Lower lobe of right lung (tissue), 2 donors: ENCODE results near the gene PRUNE2. TPM values are rescaled to one million over a fixed set of nuclear protein-coding genes. Genes with fewer than 3 reads are reported as not detected.

Experiments used
- ATAC-seq, 2 donors: fragments of 200-7000 bp; cut with Tn5 transposase; one replicate each; pipeline ENCODE4 v1.9.1; 2020 to 2022; ENCODE audit warnings: mild to moderate bottlenecking in 2 of 2, moderate library complexity in 2 of 2
- DNase-seq: peaks from one replicate; pipeline ENCODE4 v3.0.0-alpha.2; 2020
- H3K27ac ChIP-seq: fragments of 200-600 bp; one replicate; pipeline ENCODE4 v1.8.0; 2022
- H3K27me3 ChIP-seq: fragments of 200-600 bp; one replicate; pipeline ENCODE4 v1.8.0; 2022; ENCODE audit warnings: low read depth
- H3K36me3 ChIP-seq: fragments of 200-600 bp; one replicate; pipeline ENCODE4 v1.8.0; 2022; ENCODE audit warnings: mild to moderate bottlenecking
- H3K4me1 ChIP-seq: fragments of 200-600 bp; one replicate; pipeline ENCODE4 v1.8.0; 2022
- H3K4me3 ChIP-seq: fragments of 200-600 bp; one replicate; pipeline ENCODE4 v1.8.0; 2022; ENCODE audit warnings: mild to moderate bottlenecking
- H3K9me3 ChIP-seq: fragments of 200-600 bp; one replicate; pipeline ENCODE4 v1.8.0; 2022
- CTCF ChIP-seq: fragments of 200-600 bp; IDR thresholded peaks from one replicate; pipeline ENCODE4 v1.8.0; 2022; ENCODE audit warnings: antibody characterized with exemption, mild to moderate bottlenecking
- intact Hi-C: fragments of 100-400 bp; cut with DNase I; formaldehyde crosslinking; loops from one replicate; pipeline ENCODE4 v1.11.0; 2022
- total RNA-seq: library from RNA; stranded (reverse); fragmentation: NEBNext Ultra II Directional; extraction: Animal tissue kit (Norgen Biotek cat#: 25700); gene quantifications from one replicate; pipeline ENCODE4 v1.2.1, GENCODE V29; 2021
- donor health status: DM: no; HTN: yes; CAD: no; lungs with severe emphysema.

Gene PRUNE2
- total RNA-seq, 1 donor from 2014 or later, result 13.6 TPM

- H3K27me3 ChIP-seq, result no peaks in the 10 kb centered on the region
- no peak overlapping the region for H3K4me3 ChIP-seq
- DNase-seq, result no peak
- H3K36me3 ChIP-seq, result no peaks in the 10 kb centered on the region
- no peak overlapping the region for H3K27ac ChIP-seq
- H3K9me3 ChIP-seq, result no peaks in the 10 kb centered on the region
- intact Hi-C loops, result no loop called here
- no peak for TF ChIP-seq CTCF
- H3K4me1 ChIP-seq, result no peaks in the 10 kb centered on the region
- no peak for ATAC-seq
These were observed 278.9 kb downstream of the PRUNE2 start for GRCh38 chr9:76626980-76627379.

DNA sequence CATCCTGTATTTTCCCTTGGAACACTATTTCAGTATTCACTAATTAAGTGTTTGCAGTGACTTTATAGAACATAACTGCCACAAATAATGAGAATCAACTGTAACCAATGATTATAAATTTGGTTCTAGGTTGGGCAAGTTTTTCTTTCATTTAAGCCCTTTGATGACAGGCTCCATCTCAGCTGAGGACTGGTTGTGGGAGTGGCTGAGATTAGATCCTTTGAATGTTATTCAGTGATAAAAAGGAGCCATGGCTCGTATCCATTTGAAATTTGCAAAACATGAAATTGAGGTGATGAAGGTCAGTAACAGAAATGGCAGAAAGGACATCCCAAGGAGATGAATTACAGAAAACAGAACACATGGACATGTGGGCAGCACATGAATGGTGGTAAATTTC lies 279.8 kb downstream of the PRUNE2 start:
- Histone ChIP-seq H3K27me3 (no peaks in the 10 kb centered on the region), H3K9me3 (no peaks in the 10 kb centered on the region), H3K4me1 (no peaks in the 10 kb centered on the region), H3K27ac (no peak overlapping the region), H3K4me3 (no peak overlapping the region), H3K36me3 (no peaks in the 10 kb centered on the region)
- intact Hi-C loops, result no loop called here
- TF ChIP-seq CTCF, result no peak
- ATAC-seq (no peak), DNase-seq (no peak)

- peaks cover 10% of the 10 kb centered on the region for H3K4me1 ChIP-seq
- intact Hi-C loops, result no loop called here
- no peak for TF ChIP-seq CTCF
- ATAC-seq (no peak), DNase-seq (no peak)
- H3K4me3 ChIP-seq, result no peak overlapping the region
- H3K27me3 ChIP-seq, result no peaks in the 10 kb centered on the region
- H3K36me3 ChIP-seq, result no peaks in the 10 kb centered on the region
- no peaks in the 10 kb centered on the region for H3K9me3 ChIP-seq
- H3K27ac ChIP-seq, result no peak overlapping the region
These were observed 281.4 kb downstream of the PRUNE2 start for GRCh38 chr9:76624391-76625048.

DNA sequence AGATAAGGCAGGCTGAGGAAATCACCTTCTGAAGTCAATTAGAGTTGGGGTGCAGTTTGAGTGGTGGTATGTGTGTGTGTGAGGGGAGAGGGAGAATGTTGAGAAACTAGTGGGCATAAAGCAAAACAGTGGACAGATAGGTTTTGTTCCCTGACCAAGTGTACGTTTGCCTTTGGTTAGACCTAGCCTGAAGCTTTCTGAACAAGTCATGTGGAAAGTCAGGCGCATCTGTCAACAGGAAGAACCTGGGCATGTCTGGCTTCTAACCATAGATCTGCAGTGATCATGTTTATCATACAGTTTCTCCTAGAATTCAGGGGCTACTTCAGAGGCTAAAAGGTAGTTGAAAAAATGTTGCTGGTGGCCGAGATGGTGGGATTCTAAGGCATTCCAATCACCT lies 284.9 kb downstream of the PRUNE2 start:
- Histone ChIP-seq H3K36me3 (no peaks in the 10 kb centered on the region), H3K4me3 (no peak overlapping the region), H3K27ac (no peak overlapping the region), H3K4me1 (peaks cover 24% of the 10 kb centered on the region), H3K27me3 (no peaks in the 10 kb centered on the region), H3K9me3 (no peaks in the 10 kb centered on the region)
- no peak for DNase-seq
- TF ChIP-seq CTCF, result no peak
- no peak for ATAC-seq
- intact Hi-C loops, result no loop called here

DNA sequence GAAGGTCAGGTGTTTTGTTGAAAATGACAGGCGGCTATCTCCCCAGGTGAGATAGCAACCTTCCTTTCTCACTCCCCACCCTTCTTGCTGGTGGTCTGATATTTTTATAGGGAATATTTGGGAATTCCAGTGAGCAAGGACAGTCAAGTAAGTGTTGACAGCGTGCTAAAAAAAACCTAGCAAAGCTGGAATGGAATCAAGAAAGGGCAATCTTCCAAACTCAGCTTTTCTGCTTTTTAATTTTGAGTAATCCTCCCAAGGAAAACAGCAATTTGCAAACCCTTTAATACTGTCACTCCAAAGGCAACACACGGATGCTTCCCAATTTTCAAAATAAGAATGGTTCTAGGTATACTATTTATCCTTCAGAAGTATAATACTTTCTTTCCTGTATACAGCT lies 285.3 kb downstream of the PRUNE2 start:
- Histone ChIP-seq H3K4me1 (peaks cover 24% of the 10 kb centered on the region), H3K9me3 (no peaks in the 10 kb centered on the region), H3K27me3 (no peaks in the 10 kb centered on the region), H3K36me3 (no peaks in the 10 kb centered on the region), H3K27ac (no peak overlapping the region), H3K4me3 (no peak overlapping the region)
- DNase-seq, result no peak
- no peak for ATAC-seq
- no peak for TF ChIP-seq CTCF
- intact Hi-C loops, result no loop called here

GRCh38 chr9:76619640-76620039 lies 286.3 kb downstream of the PRUNE2 start:
- DNase-seq (no peak), ATAC-seq (peak; percentile 50 to 70)
- intact Hi-C loops, result no loop called here
- Histone ChIP-seq H3K9me3 (no peaks in the 10 kb centered on the region), H3K4me1 (peaks cover 24% of the 10 kb centered on the region), H3K27me3 (no peaks in the 10 kb centered on the region), H3K27ac (peak overlapping the region; percentile 20), H3K36me3 (no peaks in the 10 kb centered on the region), H3K4me3 (no peak overlapping the region)
- no peak for TF ChIP-seq CTCF
